ENCODE results near the gene EMC7.

GRCh38 chr15:34147371-34148140 is 45.9 kb upstream of the EMC7 start:
- TF ChIP-seq, protein P1, sequence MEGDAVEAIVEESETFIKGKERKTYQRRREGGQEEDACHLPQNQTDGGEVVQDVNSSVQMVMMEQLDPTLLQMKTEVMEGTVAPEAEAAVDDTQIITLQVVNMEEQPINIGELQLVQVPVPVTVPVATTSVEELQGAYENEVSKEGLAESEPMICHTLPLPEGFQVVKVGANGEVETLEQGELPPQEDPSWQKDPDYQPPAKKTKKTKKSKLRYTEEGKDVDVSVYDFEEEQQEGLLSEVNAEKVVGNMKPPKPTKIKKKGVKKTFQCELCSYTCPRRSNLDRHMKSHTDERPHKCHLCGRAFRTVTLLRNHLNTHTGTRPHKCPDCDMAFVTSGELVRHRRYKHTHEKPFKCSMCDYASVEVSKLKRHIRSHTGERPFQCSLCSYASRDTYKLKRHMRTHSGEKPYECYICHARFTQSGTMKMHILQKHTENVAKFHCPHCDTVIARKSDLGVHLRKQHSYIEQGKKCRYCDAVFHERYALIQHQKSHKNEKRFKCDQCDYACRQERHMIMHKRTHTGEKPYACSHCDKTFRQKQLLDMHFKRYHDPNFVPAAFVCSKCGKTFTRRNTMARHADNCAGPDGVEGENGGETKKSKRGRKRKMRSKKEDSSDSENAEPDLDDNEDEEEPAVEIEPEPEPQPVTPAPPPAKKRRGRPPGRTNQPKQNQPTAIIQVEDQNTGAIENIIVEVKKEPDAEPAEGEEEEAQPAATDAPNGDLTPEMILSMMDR (IDR thresholded peaks at IDR 0.05): no peak
- TF ChIP-seq POLR2A (IDR thresholded peaks at IDR 0.05): no peak

All from testis (tissue), 2 donors.